ENCODE measurements around the gene CDKN1B.
"Not testable (repeated sequence)": the region's sequence is repeated elsewhere in the genome, so short reads cannot be mapped to it uniquely, and the experiment has no call there.

CDKN1B gene

DNA sequence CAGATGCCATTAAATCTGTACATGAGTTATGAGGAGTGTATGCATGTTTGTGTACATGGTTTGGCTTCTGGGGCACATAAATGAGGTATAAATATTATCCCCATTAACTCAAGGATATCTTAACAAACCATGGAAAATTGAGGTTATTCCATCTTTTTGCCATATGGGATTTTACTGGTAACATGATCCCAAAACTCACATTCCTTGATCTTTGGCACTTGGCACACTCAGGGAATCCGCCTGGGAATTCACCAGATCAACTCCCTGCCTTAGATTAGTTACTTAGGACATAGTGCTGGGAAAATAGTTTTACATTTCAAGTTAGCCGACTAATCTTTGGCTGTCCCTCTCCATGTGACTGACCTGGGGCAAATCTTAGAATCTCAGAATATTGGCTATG lies 16.9 kb downstream of the CDKN1B start:
- Histone ChIP-seq H3K27me3 (ENCODE audit: insufficient read depth, poor library complexity, severe bottlenecking) (no peaks in the 10 kb centered on the region), H3K27ac (replicated peaks) (no peak overlapping the region), H3K4me3 (replicated peaks; ENCODE audit: insufficient read depth, low read length) (no peak overlapping the region)
- TF ChIP-seq, protein P1, sequence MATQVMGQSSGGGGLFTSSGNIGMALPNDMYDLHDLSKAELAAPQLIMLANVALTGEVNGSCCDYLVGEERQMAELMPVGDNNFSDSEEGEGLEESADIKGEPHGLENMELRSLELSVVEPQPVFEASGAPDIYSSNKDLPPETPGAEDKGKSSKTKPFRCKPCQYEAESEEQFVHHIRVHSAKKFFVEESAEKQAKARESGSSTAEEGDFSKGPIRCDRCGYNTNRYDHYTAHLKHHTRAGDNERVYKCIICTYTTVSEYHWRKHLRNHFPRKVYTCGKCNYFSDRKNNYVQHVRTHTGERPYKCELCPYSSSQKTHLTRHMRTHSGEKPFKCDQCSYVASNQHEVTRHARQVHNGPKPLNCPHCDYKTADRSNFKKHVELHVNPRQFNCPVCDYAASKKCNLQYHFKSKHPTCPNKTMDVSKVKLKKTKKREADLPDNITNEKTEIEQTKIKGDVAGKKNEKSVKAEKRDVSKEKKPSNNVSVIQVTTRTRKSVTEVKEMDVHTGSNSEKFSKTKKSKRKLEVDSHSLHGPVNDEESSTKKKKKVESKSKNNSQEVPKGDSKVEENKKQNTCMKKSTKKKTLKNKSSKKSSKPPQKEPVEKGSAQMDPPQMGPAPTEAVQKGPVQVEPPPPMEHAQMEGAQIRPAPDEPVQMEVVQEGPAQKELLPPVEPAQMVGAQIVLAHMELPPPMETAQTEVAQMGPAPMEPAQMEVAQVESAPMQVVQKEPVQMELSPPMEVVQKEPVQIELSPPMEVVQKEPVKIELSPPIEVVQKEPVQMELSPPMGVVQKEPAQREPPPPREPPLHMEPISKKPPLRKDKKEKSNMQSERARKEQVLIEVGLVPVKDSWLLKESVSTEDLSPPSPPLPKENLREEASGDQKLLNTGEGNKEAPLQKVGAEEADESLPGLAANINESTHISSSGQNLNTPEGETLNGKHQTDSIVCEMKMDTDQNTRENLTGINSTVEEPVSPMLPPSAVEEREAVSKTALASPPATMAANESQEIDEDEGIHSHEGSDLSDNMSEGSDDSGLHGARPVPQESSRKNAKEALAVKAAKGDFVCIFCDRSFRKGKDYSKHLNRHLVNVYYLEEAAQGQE (IDR thresholded peaks at IDR 0.05; ENCODE audit: insufficient replicate concordance, low read depth) = no peak
- no peak for TF ChIP-seq GABPA (IDR thresholded peaks at IDR 0.05; ENCODE audit: low read depth)
- no peak for TF ChIP-seq SPI1 (IDR thresholded peaks at IDR 0.05; ENCODE audit: borderline replicate concordance, low read depth)
- TF ChIP-seq CTCF (IDR thresholded peaks at IDR 0.05; ENCODE audit: insufficient read depth, low read length) = no peak
- TF ChIP-seq POLR2AphosphoS5 (IDR thresholded peaks at IDR 0.05; ENCODE audit: low read depth) = no peak
- no peak for DNase-seq (ENCODE audit: low read depth in 1 of 2, low spot score in 1 of 2)

DNA sequence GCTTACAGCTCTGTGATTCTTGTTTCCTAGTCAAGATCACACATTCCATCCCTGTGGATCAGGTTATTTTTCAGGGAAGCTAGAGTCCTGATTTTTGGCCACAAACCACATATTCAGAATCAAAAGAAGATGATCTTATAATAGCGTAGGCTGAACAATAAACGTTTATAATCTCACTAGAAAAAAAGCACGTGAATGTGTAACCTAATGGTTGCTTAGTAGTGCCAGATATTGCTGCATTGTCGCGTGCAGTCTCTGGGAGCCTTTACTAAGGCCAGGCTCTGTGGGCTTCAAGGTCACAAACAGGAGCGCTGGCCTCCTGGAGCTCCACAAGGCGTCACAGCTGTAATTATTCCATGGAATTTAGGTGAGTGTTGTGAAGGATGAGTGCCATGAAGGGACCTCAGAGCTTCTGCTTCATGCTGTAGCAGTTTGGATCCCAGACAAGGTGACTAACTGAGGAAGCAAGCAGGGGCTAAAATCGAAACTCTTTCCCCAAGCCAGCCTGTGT lies 17.4 kb downstream of the CDKN1B start:
- Histone ChIP-seq H3K27ac (replicated peaks) (no peak overlapping the region), H3K27me3 (ENCODE audit: insufficient read depth, poor library complexity, severe bottlenecking) (no peaks in the 10 kb centered on the region), H3K4me3 (replicated peaks; ENCODE audit: insufficient read depth, low read length) (no peak overlapping the region)
- DNase-seq (ENCODE audit: low read depth in 1 of 2, low spot score in 1 of 2) = no peak
- TF ChIP-seq GABPA (IDR thresholded peaks at IDR 0.05; ENCODE audit: low read depth) (no peak), SPI1 (IDR thresholded peaks at IDR 0.05; ENCODE audit: borderline replicate concordance, low read depth) (no peak), POLR2AphosphoS5 (IDR thresholded peaks at IDR 0.05; ENCODE audit: low read depth) (no peak), CTCF (IDR thresholded peaks at IDR 0.05; ENCODE audit: insufficient read depth, low read length) (no peak)
- TF ChIP-seq, protein P1 (IDR thresholded peaks at IDR 0.05; ENCODE audit: insufficient replicate concordance, low read depth) = no peak

- TF ChIP-seq SPI1 (IDR thresholded peaks at IDR 0.05; ENCODE audit: borderline replicate concordance, low read depth) = no peak
- H3K4me3 ChIP-seq (replicated peaks; ENCODE audit: insufficient read depth, low read length) = no peak overlapping the region
- no peak for DNase-seq (ENCODE audit: low read depth in 1 of 2, low spot score in 1 of 2)
- H3K27ac ChIP-seq (replicated peaks) = no peak overlapping the region
- no peaks in the 10 kb centered on the region for H3K27me3 ChIP-seq (ENCODE audit: insufficient read depth, poor library complexity, severe bottlenecking)
Observed at GRCh38 chr12:12735301-12735700, 18.1 kb downstream of the CDKN1B start.

DNA sequence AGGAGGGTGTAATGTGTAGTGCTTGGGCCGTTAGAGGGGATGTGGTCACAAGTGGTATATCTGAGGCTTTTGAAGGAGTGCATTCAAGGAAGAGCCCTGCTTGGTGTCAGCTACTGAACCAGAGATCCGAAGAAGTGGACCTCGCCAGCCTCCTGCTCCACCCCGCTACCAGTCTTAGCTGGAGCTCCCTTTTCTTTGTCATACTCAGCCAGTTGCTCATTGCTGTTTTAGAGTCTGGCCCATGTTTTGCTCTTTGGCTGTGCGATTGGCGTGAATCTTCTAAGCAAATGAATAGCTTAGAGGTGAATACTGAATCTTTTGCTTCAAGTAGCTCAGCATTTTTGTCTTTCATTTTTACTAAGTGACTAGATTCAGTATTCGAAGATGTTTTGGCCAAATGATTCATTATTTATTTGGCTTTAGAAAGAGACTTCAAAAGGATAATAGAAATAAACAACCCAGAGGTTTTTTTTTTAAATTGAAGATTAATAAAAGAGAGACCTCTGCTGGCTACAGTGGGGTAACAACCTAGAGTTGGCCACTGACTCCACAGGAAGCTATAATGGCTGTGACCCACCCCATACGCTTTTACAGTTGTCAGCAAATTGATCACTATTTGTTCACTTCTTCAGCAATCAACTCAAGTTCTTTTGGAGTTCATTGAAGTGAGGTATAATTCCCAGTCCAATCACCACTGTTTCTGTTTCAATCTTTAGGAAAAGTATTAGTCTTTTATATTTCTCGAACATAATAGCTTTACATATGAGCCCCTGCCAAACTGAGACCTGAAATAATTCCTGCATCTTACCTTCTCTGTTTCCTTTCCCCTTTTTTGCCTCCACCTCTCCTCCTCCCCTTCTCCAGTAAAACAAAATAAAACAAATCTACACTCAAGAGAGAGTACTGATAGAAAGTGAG lies 19.9 kb downstream of the CDKN1B start:
- no peak overlapping the region for H3K4me3 ChIP-seq (replicated peaks; ENCODE audit: insufficient read depth, low read length)
- H3K27me3 ChIP-seq (ENCODE audit: insufficient read depth, poor library complexity, severe bottlenecking) = no peaks in the 10 kb centered on the region
- peak; percentile 25 for TF ChIP-seq CTCF (IDR thresholded peaks at IDR 0.05; ENCODE audit: insufficient read depth, low read length)
- no peak for TF ChIP-seq POLR2AphosphoS5 (IDR thresholded peaks at IDR 0.05; ENCODE audit: low read depth)
- peak in 1 of 2 experiments; percentile 29 for DNase-seq (ENCODE audit: low read depth in 1 of 2, low spot score in 1 of 2)
- peak overlapping the region; percentile 40 for H3K27ac ChIP-seq (replicated peaks)

DNA sequence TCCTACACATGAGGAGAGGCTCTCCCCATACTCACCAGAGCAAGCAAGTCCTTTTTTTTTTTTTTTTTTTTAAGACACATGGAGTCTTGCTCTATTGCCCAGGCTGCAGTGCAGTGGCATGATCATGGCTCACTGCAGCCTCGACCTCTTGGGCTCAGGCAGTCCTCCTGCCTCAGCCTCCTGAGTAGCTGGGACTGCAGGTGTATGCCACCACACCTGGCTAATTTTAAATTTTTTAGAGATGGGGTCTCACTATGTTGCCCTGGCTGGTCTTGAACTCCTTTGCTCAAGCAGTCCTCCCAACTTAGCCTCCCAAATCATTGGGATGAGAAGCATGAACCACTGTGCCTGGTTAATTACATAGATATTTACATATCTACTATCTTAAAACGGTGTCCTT lies 21.0 kb downstream of the CDKN1B start:
- not testable (repeated sequence) for H3K4me3 ChIP-seq (replicated peaks; ENCODE audit: insufficient read depth, low read length); DNase-seq (ENCODE audit: low read depth in 1 of 2, low spot score in 1 of 2); H3K27me3 ChIP-seq (ENCODE audit: insufficient read depth, poor library complexity, severe bottlenecking); H3K27ac ChIP-seq (replicated peaks)
